ENCODE data around the gene GPR150.

Gene GPR150

DNA sequence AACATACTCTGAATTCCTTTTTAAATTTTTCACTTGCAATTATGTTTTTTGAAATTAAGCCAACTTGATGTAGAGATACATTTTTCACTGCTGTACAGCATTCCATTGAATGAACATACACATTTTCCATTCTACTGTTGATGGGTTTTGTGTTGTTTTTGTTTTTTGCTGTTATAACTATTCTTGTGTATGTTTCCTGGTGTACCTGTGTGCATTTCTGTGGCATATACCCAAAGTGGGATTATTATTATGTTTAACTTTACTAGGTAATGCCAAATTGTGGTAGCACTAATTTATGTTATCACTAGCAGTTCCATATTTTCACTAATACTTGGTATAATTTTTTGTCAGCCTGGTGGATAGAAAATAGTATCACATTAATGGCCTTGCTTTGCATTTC, 29.4 kb downstream of the GPR150 start:
- TF ChIP-seq, protein P1, sequence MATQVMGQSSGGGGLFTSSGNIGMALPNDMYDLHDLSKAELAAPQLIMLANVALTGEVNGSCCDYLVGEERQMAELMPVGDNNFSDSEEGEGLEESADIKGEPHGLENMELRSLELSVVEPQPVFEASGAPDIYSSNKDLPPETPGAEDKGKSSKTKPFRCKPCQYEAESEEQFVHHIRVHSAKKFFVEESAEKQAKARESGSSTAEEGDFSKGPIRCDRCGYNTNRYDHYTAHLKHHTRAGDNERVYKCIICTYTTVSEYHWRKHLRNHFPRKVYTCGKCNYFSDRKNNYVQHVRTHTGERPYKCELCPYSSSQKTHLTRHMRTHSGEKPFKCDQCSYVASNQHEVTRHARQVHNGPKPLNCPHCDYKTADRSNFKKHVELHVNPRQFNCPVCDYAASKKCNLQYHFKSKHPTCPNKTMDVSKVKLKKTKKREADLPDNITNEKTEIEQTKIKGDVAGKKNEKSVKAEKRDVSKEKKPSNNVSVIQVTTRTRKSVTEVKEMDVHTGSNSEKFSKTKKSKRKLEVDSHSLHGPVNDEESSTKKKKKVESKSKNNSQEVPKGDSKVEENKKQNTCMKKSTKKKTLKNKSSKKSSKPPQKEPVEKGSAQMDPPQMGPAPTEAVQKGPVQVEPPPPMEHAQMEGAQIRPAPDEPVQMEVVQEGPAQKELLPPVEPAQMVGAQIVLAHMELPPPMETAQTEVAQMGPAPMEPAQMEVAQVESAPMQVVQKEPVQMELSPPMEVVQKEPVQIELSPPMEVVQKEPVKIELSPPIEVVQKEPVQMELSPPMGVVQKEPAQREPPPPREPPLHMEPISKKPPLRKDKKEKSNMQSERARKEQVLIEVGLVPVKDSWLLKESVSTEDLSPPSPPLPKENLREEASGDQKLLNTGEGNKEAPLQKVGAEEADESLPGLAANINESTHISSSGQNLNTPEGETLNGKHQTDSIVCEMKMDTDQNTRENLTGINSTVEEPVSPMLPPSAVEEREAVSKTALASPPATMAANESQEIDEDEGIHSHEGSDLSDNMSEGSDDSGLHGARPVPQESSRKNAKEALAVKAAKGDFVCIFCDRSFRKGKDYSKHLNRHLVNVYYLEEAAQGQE (IDR thresholded peaks at IDR 0.05; ENCODE audit: insufficient read depth in 1 of 2, low read depth in 2 of 2, low read length in 2 of 2), result no peak
- TF ChIP-seq POLR2AphosphoS5 (IDR thresholded peaks at IDR 0.05; ENCODE audit: low read depth, low read length), result no peak
- no peak for TF ChIP-seq SIN3A (IDR thresholded peaks at IDR 0.05; ENCODE audit: borderline replicate concordance, insufficient read depth, low read length)
- TF ChIP-seq TAF1 (IDR thresholded peaks at IDR 0.05; ENCODE audit: borderline replicate concordance, insufficient read depth, low read length), result no peak
- TF ChIP-seq FOXP2 (optimal IDR thresholded peaks at IDR 0.05; ENCODE audit: borderline replicate concordance, extremely low read depth, extremely low read length, insufficient read depth), result no peak

DNA sequence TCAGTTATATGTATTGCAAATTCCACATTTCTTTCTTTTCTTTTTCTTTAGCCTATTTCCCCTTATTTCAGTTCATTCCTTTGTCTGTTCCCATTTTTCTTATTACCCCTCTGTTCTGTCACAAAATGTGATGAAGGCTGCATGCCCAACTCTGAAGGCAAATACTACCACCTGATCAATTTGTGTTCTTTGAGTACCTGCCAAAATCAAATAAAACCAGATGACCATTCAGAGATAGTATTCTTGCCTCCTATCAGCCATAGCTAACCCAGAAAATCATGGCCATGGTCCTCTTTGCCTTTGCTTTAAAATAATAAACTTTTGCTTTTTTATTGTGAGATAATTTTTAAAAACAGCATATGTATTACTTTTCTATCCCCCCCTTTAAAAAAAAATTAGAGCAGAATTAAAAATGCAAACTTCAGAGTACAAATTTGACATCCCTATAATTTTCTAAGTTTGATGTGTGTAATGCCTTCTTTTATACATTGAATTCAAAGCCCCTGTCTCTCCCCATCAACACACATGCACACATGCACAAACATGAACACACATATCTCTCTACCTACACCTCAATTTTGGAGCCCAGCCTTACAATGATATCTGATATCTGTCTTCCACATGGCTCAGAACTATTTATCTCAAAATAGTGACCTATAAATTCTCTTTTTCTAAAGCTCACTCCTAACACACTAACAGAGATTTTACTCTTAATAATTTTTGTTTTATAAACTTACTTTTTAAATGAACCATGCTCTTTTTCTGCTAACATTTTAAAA, 30.1 kb downstream of the GPR150 start:
- TF ChIP-seq, protein P1 (IDR thresholded peaks at IDR 0.05; ENCODE audit: insufficient read depth in 1 of 2, low read depth in 2 of 2, low read length in 2 of 2), result no peak
- TF ChIP-seq POLR2AphosphoS5 (IDR thresholded peaks at IDR 0.05; ENCODE audit: low read depth, low read length) (no peak), TAF1 (IDR thresholded peaks at IDR 0.05; ENCODE audit: borderline replicate concordance, insufficient read depth, low read length) (no peak), SIN3A (IDR thresholded peaks at IDR 0.05; ENCODE audit: borderline replicate concordance, insufficient read depth, low read length) (no peak), FOXP2 (optimal IDR thresholded peaks at IDR 0.05; ENCODE audit: borderline replicate concordance, extremely low read depth, extremely low read length, insufficient read depth) (no peak)

DNA sequence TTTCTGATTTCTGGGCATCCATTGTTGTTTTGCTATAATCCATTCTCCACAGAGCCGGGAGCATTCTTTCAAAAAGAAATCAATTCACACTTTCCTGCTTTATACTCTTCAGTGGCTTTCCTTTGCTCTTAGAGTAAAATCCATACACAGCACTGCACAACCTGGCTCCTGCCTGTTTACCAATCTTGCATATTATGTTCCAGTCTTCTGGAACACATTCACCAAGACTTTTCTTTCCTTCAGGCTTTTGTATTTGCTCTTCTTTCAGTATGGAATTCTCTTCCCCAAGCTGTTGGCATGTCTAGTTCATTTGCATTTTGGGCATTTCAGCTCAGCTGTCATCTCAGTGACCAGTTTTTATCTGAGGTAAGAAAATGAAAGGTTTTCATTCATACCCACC, 33.0 kb downstream of the GPR150 start:
- no peak for TF ChIP-seq POLR2AphosphoS5 (IDR thresholded peaks at IDR 0.05; ENCODE audit: low read depth, low read length)
- no peak for TF ChIP-seq SIN3A (IDR thresholded peaks at IDR 0.05; ENCODE audit: borderline replicate concordance, insufficient read depth, low read length)
- no peak for TF ChIP-seq TAF1 (IDR thresholded peaks at IDR 0.05; ENCODE audit: borderline replicate concordance, insufficient read depth, low read length)
- no peak for TF ChIP-seq FOXP2 (optimal IDR thresholded peaks at IDR 0.05; ENCODE audit: borderline replicate concordance, extremely low read depth, extremely low read length, insufficient read depth)
- TF ChIP-seq, protein P1 (IDR thresholded peaks at IDR 0.05; ENCODE audit: insufficient read depth in 1 of 2, low read depth in 2 of 2, low read length in 2 of 2), result no peak

GRCh38 chr5:95654196-95654595, 34.3 kb downstream of the GPR150 start:
- TF ChIP-seq, protein P1 (IDR thresholded peaks at IDR 0.05; ENCODE audit: insufficient read depth in 1 of 2, low read depth in 2 of 2, low read length in 2 of 2), result no peak
- TF ChIP-seq FOXP2 (optimal IDR thresholded peaks at IDR 0.05; ENCODE audit: borderline replicate concordance, extremely low read depth, extremely low read length, insufficient read depth) (no peak), TAF1 (IDR thresholded peaks at IDR 0.05; ENCODE audit: borderline replicate concordance, insufficient read depth, low read length) (no peak), SIN3A (IDR thresholded peaks at IDR 0.05; ENCODE audit: borderline replicate concordance, insufficient read depth, low read length) (no peak), POLR2AphosphoS5 (IDR thresholded peaks at IDR 0.05; ENCODE audit: low read depth, low read length) (no peak)

Data from PFSK-1 (cell line).